GM12872 (cell line): ENCODE results near the gene PAH.

ENCODE experiments used
- CTCF ChIP-seq: IDR thresholded peaks from 3 replicates; pipeline ENCODE4 v1.5.1; 2011; ENCODE audit warnings: low read depth, mild to moderate bottlenecking, low read length, moderate library complexity; ENCODE audit not compliant: insufficient read depth

PAH gene

GRCh38 chr12:102811110-102811737 is 105.8 kb downstream of the PAH start:
- peak; percentile 59 for TF ChIP-seq CTCF

GRCh38 chr12:102808412-102808811 is 108.6 kb downstream of the PAH start:
- no peak for TF ChIP-seq CTCF

- no peak for TF ChIP-seq CTCF
These were observed 110.5 kb downstream of the PAH start for GRCh38 chr12:102806592-102806991.

GRCh38 chr12:102806110-102806509 is 110.9 kb downstream of the PAH start:
- TF ChIP-seq CTCF, result no peak

- TF ChIP-seq CTCF, result no peak
These were observed 116.5 kb downstream of the PAH start for GRCh38 chr12:102800565-102800964.

- no peak for TF ChIP-seq CTCF
These were observed 117.8 kb downstream of the PAH start for GRCh38 chr12:102799229-102799628.

GRCh38 chr12:102797528-102797927 is 119.5 kb downstream of the PAH start:
- TF ChIP-seq CTCF, result no peak
